ENCODE measurements around the gene PAPLN.

DNA sequence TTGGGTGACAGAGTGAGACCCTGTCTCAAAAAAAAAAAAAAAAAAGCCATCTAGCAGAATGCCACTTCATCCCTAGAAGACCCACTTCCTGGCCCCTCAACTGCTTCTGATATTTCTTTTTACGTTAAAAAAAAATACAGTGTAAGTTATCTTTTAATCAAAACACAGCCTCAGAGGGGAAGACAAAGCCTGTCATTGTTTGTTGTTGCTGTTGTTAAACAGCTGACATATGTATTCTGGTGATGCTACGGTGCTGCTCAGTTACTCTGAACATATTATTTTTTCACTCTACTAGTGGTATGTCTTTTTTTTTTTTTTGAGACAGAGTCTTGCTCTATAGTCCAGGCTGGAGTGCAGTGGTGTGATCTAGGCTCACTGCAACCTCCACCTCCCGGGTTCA, 75.4 kb downstream of the PAPLN start:
- TF ChIP-seq, protein P1, sequence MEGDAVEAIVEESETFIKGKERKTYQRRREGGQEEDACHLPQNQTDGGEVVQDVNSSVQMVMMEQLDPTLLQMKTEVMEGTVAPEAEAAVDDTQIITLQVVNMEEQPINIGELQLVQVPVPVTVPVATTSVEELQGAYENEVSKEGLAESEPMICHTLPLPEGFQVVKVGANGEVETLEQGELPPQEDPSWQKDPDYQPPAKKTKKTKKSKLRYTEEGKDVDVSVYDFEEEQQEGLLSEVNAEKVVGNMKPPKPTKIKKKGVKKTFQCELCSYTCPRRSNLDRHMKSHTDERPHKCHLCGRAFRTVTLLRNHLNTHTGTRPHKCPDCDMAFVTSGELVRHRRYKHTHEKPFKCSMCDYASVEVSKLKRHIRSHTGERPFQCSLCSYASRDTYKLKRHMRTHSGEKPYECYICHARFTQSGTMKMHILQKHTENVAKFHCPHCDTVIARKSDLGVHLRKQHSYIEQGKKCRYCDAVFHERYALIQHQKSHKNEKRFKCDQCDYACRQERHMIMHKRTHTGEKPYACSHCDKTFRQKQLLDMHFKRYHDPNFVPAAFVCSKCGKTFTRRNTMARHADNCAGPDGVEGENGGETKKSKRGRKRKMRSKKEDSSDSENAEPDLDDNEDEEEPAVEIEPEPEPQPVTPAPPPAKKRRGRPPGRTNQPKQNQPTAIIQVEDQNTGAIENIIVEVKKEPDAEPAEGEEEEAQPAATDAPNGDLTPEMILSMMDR (conservative IDR thresholded peaks at IDR 0.05; ENCODE audit: low read depth, low read length): no peak
- no peak for TF ChIP-seq EZH2 (IDR thresholded peaks at IDR 0.05; ENCODE audit: borderline replicate concordance, low read depth, low read length, poor library complexity, severe bottlenecking)
